ENCODE data around the gene TTC22. TPM values are rescaled to one million over a fixed set of nuclear protein-coding genes. Genes with fewer than 3 reads are reported as not detected.

TTC22 gene
- total RNA-seq, 4 donors from 2014 or later: 2.1 TPM; not detected in 3

DNA sequence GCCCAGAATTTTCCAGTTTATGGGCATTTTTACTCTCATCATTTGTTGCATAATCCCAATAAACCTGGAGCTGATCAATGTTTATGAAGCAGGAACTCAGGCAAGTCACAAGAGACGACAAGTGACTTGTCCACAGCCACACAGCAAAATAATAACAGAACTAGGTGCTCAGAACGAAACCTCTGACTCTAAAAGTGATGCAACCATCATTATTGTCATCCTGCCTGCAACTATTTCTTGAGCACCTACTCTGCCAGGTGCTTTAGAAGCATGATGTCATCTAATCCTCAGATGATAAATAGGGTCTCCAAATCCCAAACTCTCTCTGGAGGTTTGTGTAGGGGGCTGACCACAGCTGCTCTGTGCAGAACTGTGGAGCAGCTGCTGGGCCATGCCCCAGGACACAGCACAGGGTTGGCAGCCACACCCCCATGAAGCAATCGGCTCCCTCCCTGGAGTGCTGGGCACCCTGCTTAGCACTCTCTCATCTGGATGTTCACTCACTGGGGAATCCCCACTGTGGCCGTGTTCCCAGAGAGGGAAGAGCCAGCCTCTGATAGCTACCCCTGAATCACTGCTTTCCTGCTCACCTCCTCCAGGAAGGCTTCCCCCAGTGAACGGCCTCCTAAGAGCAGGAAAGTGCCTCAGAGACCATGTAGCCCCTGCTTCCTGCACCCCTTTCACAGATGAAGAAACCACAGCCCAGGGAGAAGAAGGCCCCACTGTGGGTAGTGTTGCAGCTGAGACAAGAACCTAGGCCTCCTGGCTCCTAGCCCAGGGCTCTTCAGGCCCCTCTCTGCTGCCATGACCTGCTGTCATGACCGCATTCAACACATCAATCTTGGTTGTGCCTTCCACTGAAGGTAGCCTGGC is 2.1 kb downstream of the TTC22 start:
- TF ChIP-seq, protein P1, sequence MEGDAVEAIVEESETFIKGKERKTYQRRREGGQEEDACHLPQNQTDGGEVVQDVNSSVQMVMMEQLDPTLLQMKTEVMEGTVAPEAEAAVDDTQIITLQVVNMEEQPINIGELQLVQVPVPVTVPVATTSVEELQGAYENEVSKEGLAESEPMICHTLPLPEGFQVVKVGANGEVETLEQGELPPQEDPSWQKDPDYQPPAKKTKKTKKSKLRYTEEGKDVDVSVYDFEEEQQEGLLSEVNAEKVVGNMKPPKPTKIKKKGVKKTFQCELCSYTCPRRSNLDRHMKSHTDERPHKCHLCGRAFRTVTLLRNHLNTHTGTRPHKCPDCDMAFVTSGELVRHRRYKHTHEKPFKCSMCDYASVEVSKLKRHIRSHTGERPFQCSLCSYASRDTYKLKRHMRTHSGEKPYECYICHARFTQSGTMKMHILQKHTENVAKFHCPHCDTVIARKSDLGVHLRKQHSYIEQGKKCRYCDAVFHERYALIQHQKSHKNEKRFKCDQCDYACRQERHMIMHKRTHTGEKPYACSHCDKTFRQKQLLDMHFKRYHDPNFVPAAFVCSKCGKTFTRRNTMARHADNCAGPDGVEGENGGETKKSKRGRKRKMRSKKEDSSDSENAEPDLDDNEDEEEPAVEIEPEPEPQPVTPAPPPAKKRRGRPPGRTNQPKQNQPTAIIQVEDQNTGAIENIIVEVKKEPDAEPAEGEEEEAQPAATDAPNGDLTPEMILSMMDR (IDR thresholded peaks at IDR 0.05; ENCODE audit: low read depth): no peak

GRCh38 chr1:54798206-54798605 is 2.9 kb downstream of the TTC22 start:
- TF ChIP-seq, protein P1 (IDR thresholded peaks at IDR 0.05; ENCODE audit: low read depth): no peak

DNA sequence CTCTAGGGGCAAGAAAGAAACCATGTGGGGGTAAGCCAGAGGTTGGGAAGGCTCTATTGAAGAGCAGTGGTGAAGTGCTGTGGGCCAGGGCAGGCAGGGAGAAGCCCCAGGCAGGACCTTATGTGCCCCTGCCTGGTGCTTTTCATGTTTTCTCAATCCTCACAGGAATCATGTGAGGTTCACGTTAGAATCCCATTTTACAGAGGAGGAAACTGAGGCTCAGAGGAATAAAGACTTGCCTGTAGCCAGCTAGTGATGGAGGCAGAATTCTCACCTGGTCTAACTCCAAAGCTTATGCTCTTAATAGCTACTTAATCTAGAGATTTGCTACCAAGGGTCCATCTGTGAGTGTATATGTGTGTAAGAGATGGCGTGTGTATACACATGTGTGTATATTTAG is 4.2 kb downstream of the TTC22 start:
- TF ChIP-seq, protein P1 (IDR thresholded peaks at IDR 0.05; ENCODE audit: low read depth): no peak

DNA sequence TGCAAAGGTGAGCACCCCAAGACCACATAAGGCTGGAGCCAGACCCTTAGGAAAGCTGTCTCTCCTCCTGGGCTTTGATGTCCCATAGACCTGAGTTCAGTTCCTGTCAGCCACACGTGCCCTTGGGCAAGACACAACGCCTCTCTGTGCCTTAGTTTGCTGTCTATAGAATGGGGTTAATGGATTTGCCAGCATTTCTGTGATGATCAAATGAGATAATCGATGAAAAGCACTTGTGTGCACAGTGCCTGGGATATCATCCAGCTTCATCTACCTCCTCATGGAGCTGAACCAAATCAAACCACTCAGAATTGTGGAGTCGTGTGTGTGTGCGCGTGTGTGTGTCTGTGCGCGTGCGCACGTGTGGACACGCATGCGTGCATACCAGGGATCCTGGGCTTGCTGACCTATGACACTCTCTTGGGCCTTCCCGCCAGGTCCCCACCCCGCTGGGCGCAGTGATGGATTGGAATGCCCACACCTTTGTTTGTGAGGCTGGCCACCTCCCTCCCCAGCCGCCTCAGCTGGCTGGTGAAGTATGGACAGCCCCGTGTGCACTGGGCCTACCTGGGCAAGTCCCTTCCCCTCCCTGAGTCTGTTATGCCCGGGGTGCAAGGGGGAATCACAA is 5.2 kb downstream of the TTC22 start:
- TF ChIP-seq, protein P1 (IDR thresholded peaks at IDR 0.05; ENCODE audit: low read depth): no peak

- TF ChIP-seq, protein P1 (IDR thresholded peaks at IDR 0.05; ENCODE audit: low read depth): no peak
Measured at GRCh38 chr1:54795356-54795665, 5.8 kb downstream of the TTC22 start.

DNA sequence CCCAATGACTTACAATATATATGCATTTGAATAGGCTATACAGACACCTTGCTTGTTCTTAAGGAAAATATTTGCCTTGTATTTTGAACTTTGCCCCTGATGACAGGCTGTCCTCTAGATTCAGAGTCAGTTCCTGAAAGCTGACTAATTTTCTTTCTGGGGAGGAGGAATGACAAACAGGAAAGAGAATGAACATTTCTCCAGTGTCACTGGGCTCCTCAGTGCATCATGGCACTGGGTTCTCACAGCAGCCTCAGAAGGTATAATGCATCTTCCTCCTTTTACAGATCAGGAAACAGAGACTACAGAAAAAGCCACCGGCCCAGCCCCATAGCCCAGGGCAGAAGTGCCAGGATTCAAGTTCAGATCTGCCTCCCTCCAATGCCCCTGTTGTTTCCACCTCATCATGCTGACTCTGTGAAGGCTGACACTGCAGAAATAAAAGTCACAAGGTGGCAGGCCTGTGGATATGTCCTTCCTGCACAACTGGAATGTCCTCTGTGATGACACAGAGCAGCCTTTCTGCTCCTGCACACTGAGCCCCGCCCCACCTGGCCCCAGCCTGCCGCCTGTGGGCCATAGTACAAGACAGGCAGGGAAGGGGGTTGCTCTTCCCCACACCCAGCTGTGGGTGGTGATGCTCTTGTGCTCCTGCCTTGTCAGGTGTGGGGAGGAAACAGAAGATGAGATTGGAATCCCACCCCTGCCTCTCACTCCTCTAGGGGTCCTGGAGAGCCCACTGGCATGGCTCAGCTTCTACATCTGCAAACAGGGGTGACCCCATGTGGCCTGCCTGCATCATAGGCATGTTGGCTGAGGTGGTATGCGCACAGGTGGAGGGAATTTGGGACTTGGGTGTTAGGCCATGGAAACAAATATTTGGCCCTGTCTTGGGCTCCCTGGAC is 6.4 kb downstream of the TTC22 start:
- TF ChIP-seq, protein P1 (IDR thresholded peaks at IDR 0.05; ENCODE audit: low read depth): no peak

All from subcutaneous adipose tissue (tissue), 4 donors.